ENCODE results near the gene TBC1D17.

DNA sequence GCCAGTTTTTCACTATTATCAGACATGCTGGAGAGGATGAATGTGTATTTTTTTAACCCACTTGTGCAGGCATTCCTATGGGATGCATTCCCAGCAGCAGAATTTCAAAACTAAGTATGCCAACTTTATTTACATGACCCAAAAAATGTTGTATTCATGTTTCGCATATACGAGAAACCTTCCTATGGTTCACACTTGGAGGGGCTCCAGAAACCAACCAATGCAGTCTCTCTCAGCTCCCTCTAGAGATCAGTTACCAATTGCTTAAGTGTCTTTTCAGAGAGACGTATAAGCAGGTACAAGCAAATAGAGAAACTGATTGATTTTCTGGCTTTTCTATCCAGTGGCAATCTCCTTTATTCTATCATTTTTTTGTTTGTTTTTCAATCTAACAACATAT lies 32.1 kb upstream of the TBC1D17 start:
- no peak for TF ChIP-seq EZH2 (IDR thresholded peaks at IDR 0.05; ENCODE audit: low read depth)
- TF ChIP-seq, protein P1, sequence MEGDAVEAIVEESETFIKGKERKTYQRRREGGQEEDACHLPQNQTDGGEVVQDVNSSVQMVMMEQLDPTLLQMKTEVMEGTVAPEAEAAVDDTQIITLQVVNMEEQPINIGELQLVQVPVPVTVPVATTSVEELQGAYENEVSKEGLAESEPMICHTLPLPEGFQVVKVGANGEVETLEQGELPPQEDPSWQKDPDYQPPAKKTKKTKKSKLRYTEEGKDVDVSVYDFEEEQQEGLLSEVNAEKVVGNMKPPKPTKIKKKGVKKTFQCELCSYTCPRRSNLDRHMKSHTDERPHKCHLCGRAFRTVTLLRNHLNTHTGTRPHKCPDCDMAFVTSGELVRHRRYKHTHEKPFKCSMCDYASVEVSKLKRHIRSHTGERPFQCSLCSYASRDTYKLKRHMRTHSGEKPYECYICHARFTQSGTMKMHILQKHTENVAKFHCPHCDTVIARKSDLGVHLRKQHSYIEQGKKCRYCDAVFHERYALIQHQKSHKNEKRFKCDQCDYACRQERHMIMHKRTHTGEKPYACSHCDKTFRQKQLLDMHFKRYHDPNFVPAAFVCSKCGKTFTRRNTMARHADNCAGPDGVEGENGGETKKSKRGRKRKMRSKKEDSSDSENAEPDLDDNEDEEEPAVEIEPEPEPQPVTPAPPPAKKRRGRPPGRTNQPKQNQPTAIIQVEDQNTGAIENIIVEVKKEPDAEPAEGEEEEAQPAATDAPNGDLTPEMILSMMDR (conservative IDR thresholded peaks at IDR 0.05), result no peak
